ENCODE data around the gene NBDY. TPM values are rescaled to one million over a fixed set of nuclear protein-coding genes. Genes with fewer than 3 reads are reported as not detected.

The NBDY gene
- polyA plus RNA-seq, 1 donor (not counting 4 experiments of a cell fraction or from before 2014, with no cell fraction given): 41.1 TPM

DNA sequence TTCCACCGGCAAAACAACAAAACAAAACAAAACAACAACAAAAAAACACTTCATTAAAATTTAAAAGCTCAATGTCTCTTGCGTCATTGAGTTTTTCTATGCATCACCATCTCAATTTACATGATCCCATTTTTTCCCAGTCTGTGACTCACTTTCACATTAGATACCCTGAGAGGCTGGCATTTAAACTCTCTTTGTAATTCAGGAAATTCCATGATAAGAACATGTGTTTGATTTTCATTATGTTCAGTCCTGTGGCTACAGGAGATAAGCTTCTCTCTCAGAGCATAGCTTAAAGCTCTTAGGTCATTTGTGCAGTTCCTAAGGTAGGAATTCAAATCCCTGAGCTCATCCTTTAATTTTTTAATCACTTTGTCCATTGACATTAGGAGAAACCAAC, 104.6 kb downstream of the NBDY start:
- Histone ChIP-seq H3K9me1 (ENCODE audit: control insufficient read depth, extremely low read depth, insufficient read depth, low read length) (no peaks in the 10 kb centered on the region), H4K20me1 (ENCODE audit: control insufficient read depth, extremely low read depth, insufficient read depth, low read length) (no peaks in the 10 kb centered on the region), H3K4me2 (ENCODE audit: control insufficient read depth, extremely low read depth, insufficient read depth, low read depth, low read length) (no peak overlapping the region), H3K27ac (ENCODE audit: control insufficient read depth, insufficient read depth, low read length) (no peak overlapping the region), H3K4me1 (ENCODE audit: control insufficient read depth, extremely low read depth, insufficient read depth, low read length) (no peaks in the 10 kb centered on the region), H3K9ac (ENCODE audit: control insufficient read depth, extremely low read depth, insufficient read depth, low read length) (no peak overlapping the region), H3K9me3 (ENCODE audit: control insufficient read depth, low read depth, low read length) (no peaks in the 10 kb centered on the region), H3K36me3 (ENCODE audit: control insufficient read depth in 2 of 2, extremely low read depth in 1 of 2, insufficient read depth in 2 of 2, low read length in 2 of 2) (no peaks in the 10 kb centered on the region), H3K4me3 (ENCODE audit: control insufficient read depth in 2 of 3, extremely low read depth in 1 of 3, insufficient read depth in 2 of 3, low read depth in 1 of 3, low read length in 3 of 3) (no peak overlapping the region), H2AFZ (ENCODE audit: control insufficient read depth, low read length) (no peak overlapping the region), H3K79me2 (ENCODE audit: control insufficient read depth, insufficient read depth, low read length) (no peaks in the 10 kb centered on the region), H3K27me3 (ENCODE audit: control insufficient read depth, extremely low read depth, insufficient read depth, low read length) (no peaks in the 10 kb centered on the region)
- no peak for TF ChIP-seq EZH2 (IDR thresholded peaks at IDR 0.05; ENCODE audit: low read length)
- no peak for TF ChIP-seq CTCF (optimal IDR thresholded peaks at IDR 0.05 in 1 of 3, IDR thresholded peaks at IDR 0.05 in 1 of 3, conservative IDR thresholded peaks at IDR 0.05 in 1 of 3; ENCODE audit: extremely low read depth in 1 of 3, insufficient read depth in 2 of 3, low read length in 3 of 3)
- DNase-seq (ENCODE audit: low read depth, low spot score) (no peak), FAIRE-seq (no peak)
- dilution Hi-C loops (cut with MboI; ENCODE audit: extremely low pct_ligation_motif_present, low sequenced_read_pairs): no loop called here

DNA sequence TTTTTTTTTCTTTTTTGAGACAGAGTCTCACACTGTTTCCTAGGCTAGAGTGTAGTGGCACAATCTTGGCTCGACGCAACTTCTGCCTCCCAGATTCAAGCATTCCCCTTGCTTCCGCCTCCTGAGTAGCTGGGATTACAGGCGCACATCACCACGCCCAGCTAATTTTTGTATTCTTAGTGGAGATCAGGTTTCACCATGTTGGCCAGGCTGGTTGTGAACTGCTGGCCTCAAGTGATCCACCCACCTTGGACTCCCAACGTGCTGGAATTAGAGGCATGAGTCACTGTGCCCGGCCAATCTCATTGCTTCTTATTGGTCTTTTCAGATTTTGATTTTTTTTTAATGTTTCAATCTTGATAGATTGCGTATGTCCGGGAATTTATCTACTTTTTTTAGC, 124.4 kb downstream of the NBDY start:
- no peaks in the 10 kb centered on the region for H3K79me2 ChIP-seq (ENCODE audit: control insufficient read depth, insufficient read depth, low read length)
- no peak for TF ChIP-seq EZH2 (IDR thresholded peaks at IDR 0.05; ENCODE audit: low read length)
- no peak for TF ChIP-seq CTCF (optimal IDR thresholded peaks at IDR 0.05 in 1 of 3, IDR thresholded peaks at IDR 0.05 in 1 of 3, conservative IDR thresholded peaks at IDR 0.05 in 1 of 3; ENCODE audit: extremely low read depth in 1 of 3, insufficient read depth in 2 of 3, low read length in 3 of 3)
- dilution Hi-C loops (cut with MboI; ENCODE audit: extremely low pct_ligation_motif_present, low sequenced_read_pairs): no loop called here
- FAIRE-seq: no peak
- H3K27ac ChIP-seq (ENCODE audit: control insufficient read depth, insufficient read depth, low read length): no peak overlapping the region
- H3K9ac ChIP-seq (ENCODE audit: control insufficient read depth, extremely low read depth, insufficient read depth, low read length): no peak overlapping the region
- no peaks in the 10 kb centered on the region for H4K20me1 ChIP-seq (ENCODE audit: control insufficient read depth, extremely low read depth, insufficient read depth, low read length)
- H3K27me3 ChIP-seq (ENCODE audit: control insufficient read depth, extremely low read depth, insufficient read depth, low read length): no peaks in the 10 kb centered on the region
- no peaks in the 10 kb centered on the region for H3K36me3 ChIP-seq (ENCODE audit: control insufficient read depth in 2 of 2, extremely low read depth in 1 of 2, insufficient read depth in 2 of 2, low read length in 2 of 2)
- DNase-seq (ENCODE audit: low read depth, low spot score): no peak
- no peaks in the 10 kb centered on the region for H3K9me1 ChIP-seq (ENCODE audit: control insufficient read depth, extremely low read depth, insufficient read depth, low read length)
- H2AFZ ChIP-seq (ENCODE audit: control insufficient read depth, low read length): no peak overlapping the region
- H3K4me2 ChIP-seq (ENCODE audit: control insufficient read depth, extremely low read depth, insufficient read depth, low read depth, low read length): no peak overlapping the region
- H3K4me1 ChIP-seq (ENCODE audit: control insufficient read depth, extremely low read depth, insufficient read depth, low read length): no peaks in the 10 kb centered on the region
- H3K9me3 ChIP-seq (ENCODE audit: control insufficient read depth, low read depth, low read length): no peaks in the 10 kb centered on the region
- H3K4me3 ChIP-seq (ENCODE audit: control insufficient read depth in 2 of 3, extremely low read depth in 1 of 3, insufficient read depth in 2 of 3, low read depth in 1 of 3, low read length in 3 of 3): no peak overlapping the region

Data from keratinocyte (primary cell).